ENCODE results near the gene EVA1C.
A peak's percentile ranks its signal among the peaks of the same experiment; 100 is the strongest.
"Not testable (repeated sequence)": the region's sequence is repeated elsewhere in the genome, so short reads cannot be mapped to it uniquely, and the experiment has no call there.

EVA1C gene

DNA sequence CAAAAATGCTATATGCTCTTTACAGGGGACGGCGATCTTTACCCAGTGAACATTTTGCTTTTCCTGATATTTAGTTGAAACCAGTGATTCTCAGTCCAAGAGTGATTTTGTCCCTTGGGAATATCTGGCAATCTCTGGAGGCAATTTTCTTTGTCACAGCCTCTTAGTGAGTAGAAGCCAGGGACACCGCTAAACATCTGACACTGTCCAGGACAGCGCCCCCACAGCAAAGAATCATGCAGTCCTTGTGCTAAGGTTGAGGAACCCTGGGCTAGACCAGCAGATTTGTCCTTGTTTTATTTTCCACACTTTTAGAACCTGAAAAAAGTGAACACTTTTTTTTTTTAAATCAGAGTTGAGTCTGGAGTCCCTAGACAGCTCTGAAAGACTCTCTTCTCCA, 13.1 kb downstream of the EVA1C start:
- DNase-seq, result no peak

DNA sequence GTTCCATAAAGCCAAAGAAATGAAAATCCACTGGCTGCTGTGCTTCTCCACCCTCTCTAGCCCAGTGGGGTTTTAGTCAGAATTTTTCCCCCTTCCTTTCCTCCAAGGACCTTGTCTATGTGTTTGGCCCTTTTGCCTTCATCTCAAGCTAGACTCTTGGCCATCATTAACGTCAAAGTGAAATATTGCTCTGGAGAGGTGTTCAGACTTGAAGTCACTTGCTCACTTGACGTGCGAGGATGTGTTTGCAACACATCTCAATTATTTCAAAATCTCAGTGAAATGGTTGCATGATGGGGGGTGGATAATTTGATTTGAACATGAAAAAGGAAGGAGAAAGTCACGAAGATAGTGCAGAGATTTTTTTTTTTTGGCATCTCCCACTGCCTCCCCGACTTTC, 13.6 kb downstream of the EVA1C start:
- no peak for DNase-seq

DNA sequence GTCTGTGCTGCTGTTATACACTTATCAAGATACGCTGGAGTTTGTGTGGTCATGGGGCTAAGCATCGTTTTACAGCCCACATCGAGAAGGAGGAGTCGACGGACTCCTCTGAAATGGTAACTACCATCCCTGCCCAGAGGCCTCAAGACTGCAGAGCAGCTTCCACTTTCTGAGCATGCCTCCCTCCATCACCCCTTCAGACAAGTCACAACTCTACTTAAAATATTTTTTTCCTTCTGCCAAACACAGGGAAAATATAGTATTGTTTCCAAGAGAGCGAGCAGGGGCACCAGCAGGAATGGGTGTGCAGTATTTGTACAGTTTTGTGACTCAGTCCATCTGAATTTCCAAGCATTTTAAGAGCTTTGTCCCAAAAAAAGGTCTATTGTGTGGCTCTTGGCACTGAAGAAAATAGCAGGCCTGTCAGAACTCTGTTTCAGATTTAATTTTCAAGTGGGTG, 14.1 kb downstream of the EVA1C start:
- DNase-seq, result no peak

DNA sequence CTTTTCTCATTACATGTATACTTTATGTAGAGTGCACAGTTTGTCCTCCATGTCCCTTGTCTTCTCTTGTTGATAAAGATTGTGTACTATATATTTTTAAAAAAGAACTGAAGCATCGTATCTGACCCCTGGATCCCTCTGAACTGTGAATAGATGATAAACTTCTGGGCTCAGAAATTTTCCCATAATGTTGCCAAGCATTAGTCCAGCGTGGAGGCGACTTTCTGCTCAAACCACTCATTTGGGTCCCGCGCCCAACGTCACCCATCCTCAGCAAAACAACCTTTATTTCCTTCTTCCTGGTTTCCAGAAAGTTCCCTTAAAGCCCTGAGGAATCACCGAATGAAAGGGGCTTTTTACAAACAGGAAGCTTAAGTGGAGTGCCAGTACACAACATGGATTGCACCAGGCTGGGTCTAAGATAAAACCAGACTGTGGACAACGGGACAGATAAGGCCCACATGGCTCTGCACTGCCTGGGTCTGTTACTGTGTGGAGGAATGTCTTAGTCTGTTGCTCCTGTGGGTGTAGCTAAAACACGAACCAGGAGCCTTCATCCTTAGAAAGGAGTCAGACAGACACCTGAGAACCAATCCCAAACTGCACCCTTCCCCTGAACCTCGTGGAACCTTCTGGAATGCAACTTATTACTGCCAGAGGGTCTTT, 15.6 kb downstream of the EVA1C start:
- DNase-seq, result peak; percentile 85

DNA sequence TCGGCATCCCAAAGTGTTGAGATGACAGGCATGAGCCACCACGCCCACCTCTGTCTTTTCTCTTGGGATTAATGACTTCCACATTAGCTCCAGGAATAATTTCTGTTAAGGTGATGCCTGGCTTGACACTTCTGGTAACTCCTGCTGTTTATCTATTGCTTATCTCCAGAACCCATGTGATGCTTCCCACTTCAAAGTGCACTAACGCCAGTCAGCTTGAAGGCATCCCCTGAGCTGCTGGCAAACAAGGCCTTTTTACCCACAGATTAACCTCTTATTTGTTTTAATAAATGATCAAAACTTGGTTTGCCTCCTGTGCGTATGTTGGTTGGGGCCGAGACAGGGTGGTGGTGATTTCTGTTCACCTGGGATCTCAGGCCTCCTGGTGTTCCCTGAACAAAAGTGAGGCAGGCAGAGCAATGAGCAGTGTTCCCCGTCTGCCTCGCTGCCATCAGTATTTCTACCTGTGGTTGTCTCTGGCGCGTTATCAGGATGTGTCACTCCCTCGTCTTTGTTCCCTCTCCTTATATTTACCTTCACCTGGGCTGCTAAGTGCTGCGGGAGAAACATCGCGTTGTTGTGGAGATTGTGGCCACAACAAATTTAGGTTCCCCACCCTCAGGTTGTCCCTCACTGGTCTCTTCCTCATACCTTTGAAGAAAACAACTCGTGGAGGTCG, 20.6 kb downstream of the EVA1C start:
- DNase-seq, result peak; percentile 25

DNA sequence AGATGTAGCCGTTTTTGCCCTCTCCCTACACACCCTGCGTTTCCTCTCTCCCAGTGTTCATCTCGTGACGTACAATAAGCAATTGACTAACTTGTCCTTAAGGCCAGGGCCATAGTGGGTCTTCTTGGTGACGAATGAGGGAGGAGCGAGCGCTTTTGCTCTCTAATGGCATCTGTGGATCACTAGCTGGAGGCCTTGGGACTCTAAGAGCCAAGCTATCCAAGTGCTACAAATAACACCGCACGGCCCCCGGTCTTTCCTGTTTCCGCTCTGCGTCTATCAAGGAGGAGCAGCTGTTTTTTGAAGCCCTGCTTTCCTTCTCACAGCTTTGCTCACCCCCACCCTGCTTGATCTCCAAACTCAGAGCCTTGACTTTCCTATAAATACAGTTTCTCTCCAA, 25.2 kb downstream of the EVA1C start:
- peak; percentile 87 for DNase-seq

DNA sequence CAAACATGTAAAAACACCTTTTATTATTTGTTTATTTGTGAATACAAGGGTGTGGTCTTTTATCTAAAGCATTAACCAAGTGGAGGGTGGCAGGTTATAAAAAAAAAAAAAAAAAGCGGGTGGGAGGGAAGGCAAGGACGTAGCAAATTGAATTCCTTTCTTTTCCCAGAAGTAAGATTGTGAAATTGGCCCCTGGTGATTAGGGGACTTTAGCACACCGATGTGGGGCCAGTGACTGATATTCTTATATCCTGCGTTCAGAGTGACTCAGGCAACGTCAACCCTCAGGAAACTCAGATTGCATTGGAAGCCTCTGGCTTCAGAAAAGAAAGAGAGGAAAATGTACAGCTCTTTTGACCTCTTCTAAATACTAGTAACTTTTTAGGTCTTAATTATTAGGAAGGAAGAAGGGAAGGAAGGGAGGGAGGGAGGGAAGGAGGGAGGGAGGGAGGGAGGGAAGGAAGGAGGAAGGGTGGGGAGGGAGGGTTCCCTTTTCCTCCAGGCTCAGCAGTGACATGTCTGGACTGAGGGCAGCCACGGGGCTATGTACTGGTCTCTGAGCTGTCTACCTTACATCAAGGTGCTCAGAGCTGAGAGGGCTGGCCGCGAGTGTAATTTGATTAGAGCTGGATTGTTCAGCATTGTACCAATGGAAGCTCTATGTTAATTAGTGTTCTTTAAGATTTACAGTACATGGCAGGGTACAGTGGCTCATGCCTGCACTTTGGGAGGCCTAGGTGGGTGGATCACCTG, 30.2 kb downstream of the EVA1C start:
- no peak for DNase-seq

DNA sequence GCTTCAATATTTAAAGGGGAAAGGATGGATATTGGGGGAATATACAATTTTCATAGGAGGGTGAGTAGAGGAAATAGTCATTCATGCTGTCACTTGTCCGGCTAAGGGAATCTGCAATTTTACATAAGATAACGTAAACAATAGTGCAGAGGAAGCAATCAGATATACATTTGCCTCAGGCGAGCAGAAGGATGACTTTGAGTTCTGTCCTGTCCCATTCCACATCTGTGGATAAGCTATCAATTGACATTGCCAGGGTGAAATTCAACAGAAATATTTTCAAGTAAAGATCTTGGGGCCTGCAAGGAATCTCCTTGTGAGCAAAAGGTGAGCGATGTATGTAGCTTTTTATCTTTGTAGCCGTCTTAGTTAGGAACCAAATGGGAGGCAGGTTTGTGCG, 32.6 kb downstream of the EVA1C start:
- DNase-seq, result no peak

DNA sequence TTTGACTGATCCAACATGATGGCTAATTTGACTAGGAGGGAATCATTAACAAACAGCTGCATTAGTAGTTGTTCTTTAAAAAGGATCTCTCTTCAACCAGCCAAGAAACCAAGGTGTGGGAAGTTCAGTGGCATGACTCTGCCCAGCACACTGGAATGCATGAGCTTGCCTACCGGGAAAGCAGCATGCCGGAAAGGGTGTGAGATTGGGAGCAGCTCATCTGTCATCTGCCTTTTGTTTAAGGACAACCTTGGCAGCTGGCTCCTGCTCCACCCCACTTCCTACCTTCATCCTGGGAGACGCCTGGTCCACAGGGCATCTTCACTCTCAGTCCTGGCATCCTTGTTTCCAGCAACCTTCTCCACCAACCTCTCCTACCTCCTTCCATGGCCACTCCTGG, 33.9 kb downstream of the EVA1C start:
- not testable (repeated sequence) for DNase-seq

DNA sequence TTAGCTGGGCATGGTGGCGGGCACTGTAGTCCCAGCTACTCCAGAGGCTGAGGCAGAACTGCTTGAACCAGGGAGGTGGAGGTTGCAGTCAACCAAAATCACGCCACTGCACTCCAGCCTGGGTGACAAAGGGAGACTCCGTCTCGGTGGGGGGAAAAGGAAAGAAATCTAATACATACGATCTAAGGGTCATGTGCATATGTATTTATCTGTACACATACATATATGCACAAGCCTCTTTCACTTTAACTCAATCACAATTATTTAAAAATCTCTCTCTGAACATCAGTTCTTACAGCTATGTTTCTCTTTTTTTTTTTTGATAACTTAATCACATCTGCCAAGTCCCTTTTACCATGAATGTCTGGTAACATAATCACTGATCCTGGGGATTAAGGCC, 34.7 kb downstream of the EVA1C start:
- DNase-seq, result no peak

DNA sequence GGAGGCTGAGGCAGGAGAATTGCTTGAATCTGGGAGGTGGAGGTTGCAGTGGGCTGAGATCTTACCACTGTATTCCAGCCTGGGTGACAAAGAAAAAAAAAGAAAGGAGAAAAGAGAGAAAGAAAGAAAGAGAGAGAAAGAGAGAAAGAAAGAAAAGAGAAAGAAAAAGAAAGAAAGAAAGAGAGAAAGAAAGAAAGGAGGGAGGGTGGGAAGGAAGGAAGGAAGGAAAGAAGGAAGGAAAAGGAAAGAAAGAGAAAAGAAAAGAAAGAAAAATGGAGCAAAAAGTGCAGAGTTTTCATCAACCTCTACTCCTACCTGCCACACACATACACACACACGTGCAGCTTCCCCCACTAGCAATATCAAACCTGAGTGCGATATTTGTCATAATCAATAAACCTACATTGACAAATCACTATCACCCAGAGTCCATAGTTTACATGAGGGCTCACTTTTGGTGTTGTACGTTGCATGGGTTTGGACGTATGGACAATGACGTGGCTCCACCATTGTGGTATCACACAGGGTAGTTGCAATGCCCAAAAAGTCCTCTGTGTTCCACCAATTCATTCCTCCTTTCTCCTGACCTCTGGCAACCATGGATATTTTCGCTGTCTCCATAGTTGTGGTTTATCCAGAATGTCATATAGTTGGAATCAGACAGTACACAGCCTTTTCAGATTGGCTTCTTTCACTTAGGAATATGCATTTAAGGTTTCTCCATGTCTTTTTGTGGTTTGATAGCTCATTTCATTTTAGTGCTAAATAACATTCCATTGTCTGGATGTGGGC, 36.5 kb downstream of the EVA1C start:
- DNase-seq, result no peak

DNA sequence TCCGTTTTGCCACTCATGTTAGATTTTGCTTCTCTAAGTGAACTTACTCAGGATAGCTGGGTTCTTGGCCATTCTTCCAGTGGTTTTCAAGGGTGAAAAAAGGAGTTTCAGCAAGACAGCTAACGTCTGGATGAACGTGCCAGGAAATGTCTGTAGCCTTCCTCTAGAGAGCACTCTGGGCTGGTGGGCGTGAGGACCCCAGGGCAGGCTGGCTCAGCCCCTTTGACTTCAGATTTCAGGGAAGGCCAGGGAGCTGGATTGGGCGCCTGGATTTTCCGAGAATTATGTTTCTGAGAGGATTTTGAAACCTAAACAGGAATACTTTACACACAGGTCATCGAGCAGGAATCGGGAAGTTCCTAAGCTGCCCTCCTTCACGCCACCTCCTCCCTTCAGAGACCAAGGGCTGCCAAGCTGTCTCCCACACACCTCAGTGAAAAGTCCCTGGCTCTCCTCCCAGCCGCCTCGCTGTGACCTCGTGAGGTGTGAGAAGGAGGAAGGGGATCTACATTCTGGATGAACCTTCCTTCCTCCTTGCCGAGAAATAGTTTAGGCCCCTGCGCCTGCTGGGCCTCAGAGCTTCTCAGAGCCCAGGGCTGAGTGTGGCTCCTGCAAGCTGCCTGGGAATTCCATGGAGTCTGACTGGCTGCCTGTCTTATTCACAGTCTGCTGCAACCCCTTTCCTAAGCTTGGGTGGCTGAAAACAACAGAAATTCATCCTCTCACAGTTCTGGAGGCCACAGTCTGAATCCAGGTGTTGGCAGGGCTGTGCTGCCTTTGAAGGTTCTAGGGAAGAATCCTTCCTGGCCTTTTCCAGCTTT, 38.6 kb downstream of the EVA1C start:
- not testable (repeated sequence) for DNase-seq

DNA sequence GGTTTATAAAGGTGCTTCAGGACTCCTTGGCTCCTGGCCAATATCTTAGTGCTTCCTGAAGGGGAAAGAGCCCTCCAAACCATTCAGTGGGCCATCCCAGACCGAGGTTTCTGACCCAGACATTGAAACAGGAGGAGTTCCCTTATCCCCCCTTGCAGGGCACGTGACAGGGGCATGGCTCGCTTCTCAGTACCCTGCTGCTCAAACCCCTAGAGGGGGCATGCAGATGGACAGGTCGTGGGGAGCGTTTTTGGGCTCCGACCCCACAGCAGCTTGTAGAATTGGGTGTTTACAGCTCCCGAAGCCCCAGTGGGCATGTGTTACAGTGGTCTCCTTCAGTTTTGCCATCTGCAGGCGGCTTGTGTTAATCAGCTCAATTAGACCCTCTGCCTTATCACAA, 39.7 kb downstream of the EVA1C start:
- not testable (repeated sequence) for DNase-seq

DNA sequence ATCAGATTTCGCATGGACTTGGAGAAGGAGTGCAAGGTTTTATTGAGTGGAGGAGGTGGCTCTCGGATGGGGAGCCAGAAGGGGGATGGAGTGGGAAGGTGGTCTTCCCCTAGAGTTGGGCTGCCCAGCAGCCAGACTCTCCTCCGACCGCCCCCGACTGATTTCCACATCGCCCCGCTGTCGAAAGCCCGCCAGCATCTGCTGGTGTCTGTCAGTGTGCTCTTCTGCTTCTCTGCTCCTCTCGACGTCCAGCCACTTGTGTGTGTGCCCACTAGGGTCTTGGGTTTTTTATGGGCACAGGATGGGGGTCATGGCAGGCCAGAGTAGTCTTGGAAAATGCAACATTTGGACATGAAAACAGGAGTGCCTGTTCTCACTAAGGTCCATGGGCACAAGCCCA, 40.1 kb downstream of the EVA1C start:
- DNase-seq, result no peak

DNA sequence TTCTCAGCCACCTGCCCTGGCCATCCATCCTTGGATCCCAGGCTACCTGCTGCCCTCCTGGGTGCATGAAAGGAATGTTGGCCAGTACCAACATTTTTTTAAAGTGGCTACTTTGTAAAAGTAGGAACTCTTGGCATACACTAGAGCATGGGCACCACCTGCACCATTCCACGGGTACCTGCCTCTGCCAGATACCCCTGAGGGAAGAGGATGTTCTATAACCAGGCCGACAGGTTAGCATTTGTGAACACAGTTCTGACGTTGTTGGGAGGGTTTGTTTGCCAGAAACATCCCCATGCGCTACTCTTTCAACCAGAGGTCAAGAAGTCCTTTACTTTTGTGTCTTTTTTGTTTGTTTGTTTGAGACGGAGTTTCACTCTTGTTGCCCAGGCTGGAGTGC, 43.0 kb downstream of the EVA1C start:
- DNase-seq, result no peak

DNA sequence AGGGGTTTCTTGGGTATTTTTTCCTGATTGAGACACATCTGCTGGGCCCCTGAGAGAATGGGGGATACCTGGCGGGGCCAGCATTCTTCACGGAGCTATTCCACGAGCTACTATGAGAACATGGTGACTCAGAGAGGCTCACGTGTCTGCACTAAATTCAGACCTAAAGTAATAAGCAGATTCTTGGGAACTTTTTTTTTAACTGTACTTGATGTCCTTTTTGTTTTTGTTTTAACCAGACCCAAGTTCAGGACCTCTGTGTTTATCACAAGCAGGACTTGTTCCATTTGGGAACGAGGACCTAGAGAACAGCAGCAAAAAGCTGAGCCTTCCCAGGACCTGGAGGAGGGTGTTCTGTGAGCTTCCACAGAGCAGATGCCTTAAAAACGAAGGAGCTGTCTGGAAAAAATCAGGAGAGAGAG, 44.0 kb downstream of the EVA1C start:
- DNase-seq, result no peak

DNA sequence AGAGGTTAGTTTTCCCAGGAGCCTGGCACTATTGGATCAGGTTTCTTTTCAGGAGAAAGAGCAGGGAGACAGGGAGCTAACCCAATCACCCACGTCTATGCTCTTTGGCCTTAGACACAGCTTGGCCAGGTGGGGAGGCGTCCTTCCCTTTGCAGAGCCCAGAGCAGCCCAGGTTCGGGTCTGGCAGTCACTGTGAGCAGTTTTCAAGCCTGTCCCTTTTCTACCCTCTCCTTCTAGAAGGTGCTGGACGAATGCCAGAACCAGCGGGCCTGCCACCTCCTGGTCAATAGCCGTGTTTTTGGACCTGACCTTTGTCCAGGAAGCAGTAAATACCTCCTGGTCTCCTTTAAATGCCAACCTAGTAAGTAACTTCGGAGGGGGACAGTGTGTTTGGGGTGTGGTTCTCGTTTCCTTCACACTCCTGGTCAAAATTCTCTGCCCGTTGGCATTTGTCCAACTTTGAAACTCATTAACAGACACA, 44.9 kb downstream of the EVA1C start:
- peak; percentile 22 for DNase-seq

DNA sequence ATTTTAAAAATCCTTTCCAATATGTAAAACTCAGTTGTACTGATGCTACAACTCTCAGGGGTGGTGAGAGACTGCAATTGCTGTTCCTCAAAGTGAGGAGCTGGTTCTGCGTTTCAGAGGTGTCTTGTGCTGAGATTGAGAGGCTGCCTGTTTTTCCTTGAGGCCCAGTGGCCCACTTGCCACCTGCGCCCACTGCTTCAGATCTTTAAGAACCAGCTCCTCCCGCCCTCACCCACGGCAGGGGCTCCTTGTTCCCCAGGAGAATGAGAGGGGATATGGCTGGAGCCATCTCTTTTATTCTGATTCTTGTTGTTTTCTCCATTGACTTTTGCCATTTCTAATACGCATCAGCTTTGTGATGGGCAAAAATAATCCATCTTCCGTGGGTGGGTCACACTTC, 45.5 kb downstream of the EVA1C start:
- no peak for DNase-seq

DNA sequence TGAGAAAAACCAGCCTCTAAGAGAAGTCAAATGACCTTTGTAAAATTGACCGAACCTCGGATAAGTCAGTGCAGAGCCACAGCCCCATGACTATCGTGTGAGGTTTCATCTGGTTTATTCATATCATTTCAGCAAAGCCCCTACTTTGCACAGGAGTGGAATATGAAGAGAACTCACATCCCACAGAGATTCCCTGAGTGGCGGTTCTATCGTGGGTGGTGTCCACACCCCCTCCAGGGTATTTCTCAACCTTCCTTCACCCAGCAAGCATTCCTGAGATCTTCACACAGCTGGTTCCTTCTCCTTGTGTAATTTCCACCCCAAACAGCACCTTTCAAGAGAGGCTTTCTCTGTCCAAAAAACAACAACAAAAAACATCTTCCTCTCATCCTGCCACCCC, 47.5 kb downstream of the EVA1C start:
- DNase-seq, result no peak

DNA sequence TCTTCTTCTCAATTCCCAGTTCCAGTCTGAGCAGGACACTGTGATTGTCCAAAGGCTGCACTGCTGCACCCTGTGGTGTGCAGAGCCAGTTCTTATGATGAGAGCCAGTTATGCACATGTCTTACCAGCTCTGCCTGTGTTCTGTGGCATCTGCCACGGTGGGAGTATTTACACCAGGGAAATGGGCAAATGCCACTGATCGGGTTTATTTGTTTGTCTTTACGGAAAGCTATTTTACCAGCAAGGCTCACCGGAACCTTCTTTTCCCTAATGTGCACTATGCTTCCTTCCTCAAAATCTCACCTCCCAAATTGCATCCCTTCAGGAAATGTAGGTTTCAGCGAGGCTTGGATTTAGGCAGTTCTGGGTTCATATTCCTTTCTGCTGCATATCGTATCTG, 49.0 kb downstream of the EVA1C start:
- DNase-seq, result no peak

DNA sequence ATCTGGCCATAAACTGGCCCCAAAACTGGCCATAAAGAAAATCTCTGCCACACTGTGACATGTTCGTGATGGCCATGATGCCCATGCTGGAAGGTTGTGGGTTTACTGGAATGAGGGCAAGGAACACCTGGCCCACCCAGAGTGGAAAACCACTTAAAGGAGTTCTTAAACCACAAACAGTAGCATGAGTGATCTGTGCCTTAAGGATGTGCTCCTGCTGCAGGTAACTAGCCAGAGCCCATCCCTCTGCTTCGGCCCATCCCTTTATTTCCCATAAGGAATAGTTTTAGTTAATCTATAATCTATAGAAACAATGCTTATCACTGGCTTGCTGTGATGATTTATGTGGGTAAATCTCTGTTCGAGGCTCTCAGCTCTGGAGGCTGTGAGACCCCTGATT, 50.1 kb downstream of the EVA1C start:
- not testable (repeated sequence) for DNase-seq

DNA sequence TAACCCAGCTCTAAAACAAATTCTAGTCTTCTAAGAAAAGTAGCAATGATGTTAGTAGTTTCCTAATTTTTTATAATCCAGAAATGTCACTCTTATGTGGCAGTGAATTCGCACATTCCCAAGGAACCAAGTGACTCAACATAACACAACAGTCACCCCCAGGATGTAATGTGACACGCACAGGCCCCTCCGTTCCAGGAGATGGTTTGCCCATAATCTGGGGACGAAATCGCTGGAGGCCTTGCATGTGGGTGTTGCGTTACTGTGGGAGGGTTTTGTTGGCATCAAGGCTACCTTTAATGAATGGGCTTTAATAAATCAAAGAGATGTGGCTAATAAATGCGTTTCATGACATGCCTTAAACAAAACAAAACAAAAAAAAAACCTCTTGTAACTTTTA, 50.9 kb downstream of the EVA1C start:
- DNase-seq, result no peak
